ENCODE data around the gene MRPL46.

Gene MRPL46

DNA sequence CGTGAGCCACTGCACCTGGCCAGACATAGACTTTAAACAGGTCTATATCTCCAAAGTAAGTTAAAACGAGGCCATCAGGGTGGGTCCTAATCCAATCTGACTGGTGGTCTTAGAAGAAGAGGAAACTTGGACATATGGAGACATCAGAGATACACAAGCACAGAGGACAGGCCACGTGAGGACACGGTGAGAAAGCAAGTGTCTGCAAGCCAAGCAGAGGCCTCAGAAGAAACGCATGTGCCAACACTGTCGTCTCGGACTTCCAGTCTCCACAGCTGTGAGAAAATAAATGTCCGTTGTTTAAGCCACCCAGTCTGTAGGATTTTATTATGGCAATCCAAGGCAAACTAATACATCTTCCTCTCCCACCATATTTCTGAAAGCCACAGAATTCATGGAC, 43.9 kb downstream of the MRPL46 start:
- Mint-ChIP-seq H3K9me3 (no peaks in the 10 kb centered on the region), H3K4me3 (no peak overlapping the region), H3K4me1 (no peaks in the 10 kb centered on the region), H3K27ac (no peak overlapping the region), H3K27me3 (ENCODE audit: low read depth) (peaks cover 33% of the 10 kb centered on the region), H3K36me3 (ENCODE audit: low read depth) (no peaks in the 10 kb centered on the region)
- TF ChIP-seq, protein P1, sequence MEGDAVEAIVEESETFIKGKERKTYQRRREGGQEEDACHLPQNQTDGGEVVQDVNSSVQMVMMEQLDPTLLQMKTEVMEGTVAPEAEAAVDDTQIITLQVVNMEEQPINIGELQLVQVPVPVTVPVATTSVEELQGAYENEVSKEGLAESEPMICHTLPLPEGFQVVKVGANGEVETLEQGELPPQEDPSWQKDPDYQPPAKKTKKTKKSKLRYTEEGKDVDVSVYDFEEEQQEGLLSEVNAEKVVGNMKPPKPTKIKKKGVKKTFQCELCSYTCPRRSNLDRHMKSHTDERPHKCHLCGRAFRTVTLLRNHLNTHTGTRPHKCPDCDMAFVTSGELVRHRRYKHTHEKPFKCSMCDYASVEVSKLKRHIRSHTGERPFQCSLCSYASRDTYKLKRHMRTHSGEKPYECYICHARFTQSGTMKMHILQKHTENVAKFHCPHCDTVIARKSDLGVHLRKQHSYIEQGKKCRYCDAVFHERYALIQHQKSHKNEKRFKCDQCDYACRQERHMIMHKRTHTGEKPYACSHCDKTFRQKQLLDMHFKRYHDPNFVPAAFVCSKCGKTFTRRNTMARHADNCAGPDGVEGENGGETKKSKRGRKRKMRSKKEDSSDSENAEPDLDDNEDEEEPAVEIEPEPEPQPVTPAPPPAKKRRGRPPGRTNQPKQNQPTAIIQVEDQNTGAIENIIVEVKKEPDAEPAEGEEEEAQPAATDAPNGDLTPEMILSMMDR (IDR thresholded peaks at IDR 0.05; ENCODE audit: unreplicated experiment in 3 of 3), result no peak

DNA sequence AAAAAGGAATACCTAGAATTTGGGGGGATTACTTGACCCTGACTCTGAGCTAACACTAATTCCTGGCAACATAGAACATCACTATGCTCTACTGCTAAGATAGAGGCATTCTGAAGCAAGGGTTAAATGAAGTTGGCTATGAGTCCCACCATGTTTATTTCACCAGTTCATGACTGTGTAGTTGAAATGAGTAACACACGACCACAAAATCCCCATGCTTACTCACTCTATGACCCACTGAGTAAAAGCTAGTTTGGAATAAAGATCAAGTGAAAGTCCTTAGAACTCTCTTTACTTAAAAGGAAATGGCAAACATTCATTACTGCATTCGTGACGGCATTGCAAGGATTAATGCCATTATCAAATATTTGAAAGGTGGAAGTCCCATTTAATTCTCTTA, 47.4 kb downstream of the MRPL46 start:
- H3K36me3 Mint-ChIP-seq (ENCODE audit: low read depth), result no peaks in the 10 kb centered on the region
- peaks cover 23% of the 10 kb centered on the region for H3K27me3 Mint-ChIP-seq (ENCODE audit: low read depth)
- no peaks in the 10 kb centered on the region for H3K9me3 Mint-ChIP-seq
- TF ChIP-seq, protein P1 (IDR thresholded peaks at IDR 0.05; ENCODE audit: unreplicated experiment in 3 of 3), result no peak
- H3K27ac Mint-ChIP-seq, result no peak overlapping the region
- no peaks in the 10 kb centered on the region for H3K4me1 Mint-ChIP-seq
- H3K4me3 Mint-ChIP-seq, result no peak overlapping the region

Measured in nephron (organoid).